ENCODE measurements around the gene SLC26A1.

SLC26A1 gene

GRCh38 chr4:993111-994029 is at the start of gene SLC26A1:
SLC26A1 (minus strand) TSS chr4:993404; CDS start chr4:991703, 1,701 bp downstream.
- no peak for DNase-seq (ENCODE audit: low read depth in 2 of 2)

GRCh38 chr4:1042352-1043055 is 49.3 kb upstream of the SLC26A1 start:
- DNase-seq (ENCODE audit: low read depth in 2 of 2), result no peak

GRCh38 chr4:1041936-1042330 is 48.7 kb upstream of the SLC26A1 start:
- DNase-seq (ENCODE audit: low read depth in 2 of 2), result no peak

- peak in 1 of 2 experiments; percentile 25 for DNase-seq (ENCODE audit: low read depth in 2 of 2)
Measured at GRCh38 chr4:1041147-1041935, 48.1 kb upstream of the SLC26A1 start.

- DNase-seq (ENCODE audit: low read depth in 2 of 2), result no peak
Measured at GRCh38 chr4:1040344-1041146, 47.3 kb upstream of the SLC26A1 start.

GRCh38 chr4:1039493-1040343 is 46.5 kb upstream of the SLC26A1 start:
- DNase-seq (ENCODE audit: low read depth in 2 of 2), result no peak

- no peak for DNase-seq (ENCODE audit: low read depth in 2 of 2)
Measured at GRCh38 chr4:1038948-1039492, 45.8 kb upstream of the SLC26A1 start.

GRCh38 chr4:1036976-1037810 is 44.0 kb upstream of the SLC26A1 start:
- DNase-seq (ENCODE audit: low read depth in 2 of 2), result no peak

- no peak for DNase-seq (ENCODE audit: low read depth in 2 of 2)
Measured at GRCh38 chr4:1036095-1036494, 42.9 kb upstream of the SLC26A1 start.

- DNase-seq (ENCODE audit: low read depth in 2 of 2), result no peak
Measured at GRCh38 chr4:1035510-1035909, 42.3 kb upstream of the SLC26A1 start.

- DNase-seq (ENCODE audit: low read depth in 2 of 2), result no peak
Measured at GRCh38 chr4:1033840-1034551, 40.8 kb upstream of the SLC26A1 start.

GRCh38 chr4:1032861-1033260 is 39.7 kb upstream of the SLC26A1 start:
- DNase-seq (ENCODE audit: low read depth in 2 of 2), result no peak

- DNase-seq (ENCODE audit: low read depth in 2 of 2), result no peak
Measured at GRCh38 chr4:1031956-1032795, 39.0 kb upstream of the SLC26A1 start.

- DNase-seq (ENCODE audit: low read depth in 2 of 2), result no peak
Measured at GRCh38 chr4:1031346-1031745, 38.1 kb upstream of the SLC26A1 start.

- no peak for DNase-seq (ENCODE audit: low read depth in 2 of 2)
Measured at GRCh38 chr4:1030559-1030958, 37.4 kb upstream of the SLC26A1 start.

- DNase-seq (ENCODE audit: low read depth in 2 of 2), result no peak
Measured at GRCh38 chr4:1030031-1030430, 36.8 kb upstream of the SLC26A1 start.

- no peak for DNase-seq (ENCODE audit: low read depth in 2 of 2)
Measured at GRCh38 chr4:1029529-1029928, 36.3 kb upstream of the SLC26A1 start.
